ENCODE data around the gene AGBL5. TPM values are rescaled to one million over a fixed set of nuclear protein-coding genes. Genes with fewer than 3 reads are reported as not detected.

Gene AGBL5
- total RNA-seq, 1 experiment from 2014 or later, result 55.4 TPM

- Histone ChIP-seq H3K27me3 (ENCODE audit: insufficient read depth, low read length) (no peaks in the 10 kb centered on the region), H2BK120ac (ENCODE audit: low read depth, low read length, poor library complexity, severe bottlenecking) (no peak overlapping the region), H3K56ac (ENCODE audit: insufficient read length, low read depth, low read length) (no peak overlapping the region), H3K14ac (ENCODE audit: insufficient read depth, low read length) (peak overlapping the region; percentile 34; the same call in 1 of the 2 replicates), H4K20me1 (ENCODE audit: control insufficient read depth, insufficient read depth, insufficient read length) (no peaks in the 10 kb centered on the region), H3K79me1 (ENCODE audit: insufficient read depth, low read depth, low read length, poor library complexity, severe bottlenecking) (no peaks in the 10 kb centered on the region), H4K5ac (ENCODE audit: insufficient read length, low read depth, low read length) (no peak overlapping the region), H3K23ac (ENCODE audit: insufficient read length, low read depth, low read length) (no peak overlapping the region), H3K9me3 (ENCODE audit: control insufficient read depth, low read depth, low read length) (no peaks in the 10 kb centered on the region), H3K4me2 (ENCODE audit: insufficient read depth, insufficient read length, low read length) (peak overlapping the region; percentile 59), H3K23me2 (ENCODE audit: insufficient read length, low read depth, low read length, poor library complexity, severe bottlenecking) (peaks cover 10% of the 10 kb centered on the region), H2AFZ (ENCODE audit: low read length) (peak overlapping the region; percentile 51), H2BK15ac (ENCODE audit: low read depth, low read length) (no peak overlapping the region), H4K8ac (replicated peaks; ENCODE audit: insufficient read length, low read depth, low read length) (no peak overlapping the region), H2BK20ac (ENCODE audit: low read depth, low read length, poor library complexity, severe bottlenecking) (no peak overlapping the region), H2AK5ac (ENCODE audit: insufficient read length, low read length) (no peak overlapping the region), H4K91ac (ENCODE audit: insufficient read length, low read depth, low read length) (no peak overlapping the region), H3K27ac (ENCODE audit: insufficient read length, low read depth, low read length) (no peak overlapping the region), H3K79me2 (ENCODE audit: insufficient read depth, low read length) (no peaks in the 10 kb centered on the region), H3T11ph (ENCODE audit: low read length) (no peak overlapping the region), H3K4ac (ENCODE audit: low read depth, low read length) (no peak overlapping the region), H2BK12ac (ENCODE audit: insufficient read length, low read depth, low read length) (no peak overlapping the region), H3K18ac (ENCODE audit: insufficient read length, low read depth, low read length) (peak overlapping the region; percentile 9), H2BK5ac (ENCODE audit: insufficient read length, low read length) (no peak overlapping the region), H3K4me1 (ENCODE audit: insufficient read depth, low read length) (peaks cover 4% of the 10 kb centered on the region; the same call in 1 of the 2 replicates), H3K9ac (ENCODE audit: extremely low read depth, insufficient read length, low read length) (peak overlapping the region; percentile 5)
- no CpG with 5 or more reads among the region's 52 CpGs for WGBS (ENCODE audit: extremely low coverage, insufficient read length, low lambda C conversion rate)
- Mint-ChIP-seq H3K27ac (peak overlapping the region; percentile 27 to 85 (median 70); a peak in 5 of 7 replicates), H3K36me3 (ENCODE audit: insufficient read depth in 1 of 3, low read depth in 3 of 3) (peaks cover 14 to 17% (median 15%) of the 10 kb centered on the region in 3 experiments), H3K27me3 (ENCODE audit: low read depth) (peaks cover 9% of the 10 kb centered on the region), H3K9me3 (peaks cover 7 to 16% of the 10 kb centered on the region in 2 experiments), H3K4me3 (peak overlapping the region; percentile 94 to 97), H3K4me1 (peaks cover 10 to 14% of the 10 kb centered on the region in 2 experiments)
- no peak for TF ChIP-seq CTCF (conservative IDR thresholded peaks at IDR 0.05)
- DNase-seq, result no peak
These were observed 1.8 kb upstream of the AGBL5 start for GRCh38 chr2:27049422-27050280.
